Loucy (cell line): ENCODE measurements around the gene NKX6-2.

Experiments
- H2AFZ ChIP-seq: fragments of 200-600 bp; sonication (generic); 2 replicates; pipeline ENCODE4 v1.6.0; 2016; ENCODE audit warnings: antibody characterized with exemption, mild to moderate bottlenecking, low read length, moderate library complexity
- H3F3A ChIP-seq: fragments of 200-600 bp; 2 replicates; pipeline ENCODE4 v1.6.0; 2016; ENCODE audit warnings: antibody characterized with exemption, low read depth, mild to moderate bottlenecking
- H3K27me3 ChIP-seq: fragments of 200-600 bp; sonication (generic); 2 replicates; pipeline ENCODE4 v1.6.1; 2014; ENCODE audit warnings: low read length, mild to moderate bottlenecking; ENCODE audit not compliant: insufficient read depth, poor library complexity, severe bottlenecking
- H3K36me3 ChIP-seq: fragments of 200-600 bp; sonication (generic); 2 replicates; pipeline ENCODE4 v1.6.1; 2016; ENCODE audit warnings: low read length; ENCODE audit not compliant: insufficient read depth
- H3K4me1 ChIP-seq: fragments of 200-600 bp; sonication (generic); 2 replicates; pipeline ENCODE4 v1.5.1; 2014; ENCODE audit warnings: low read length, mild to moderate bottlenecking; ENCODE audit not compliant: insufficient read depth, poor library complexity, severe bottlenecking
- H3K4me2 ChIP-seq: fragments of 200-600 bp; sonication (generic); 2 replicates; pipeline ENCODE4 v1.6.0; 2014; ENCODE audit warnings: antibody characterized with exemption, low read length, low read depth, mild to moderate bottlenecking; ENCODE audit not compliant: poor library complexity, severe bottlenecking
- H3K4me3 ChIP-seq: fragments of 200-600 bp; sonication (generic); 2 replicates; pipeline ENCODE4 v1.5.1; 2014; ENCODE audit warnings: low read length, mild to moderate bottlenecking, mixed read lengths; ENCODE audit not compliant: poor library complexity, severe bottlenecking
- H3K79me2 ChIP-seq: fragments of 200-600 bp; sonication (generic); 2 replicates; pipeline ENCODE4 v1.6.1; 2014; ENCODE audit warnings: low read length; ENCODE audit not compliant: insufficient read depth
- H3K9ac ChIP-seq: fragments of 200-600 bp; sonication (generic); 2 replicates; pipeline ENCODE4 v1.6.0; 2014; ENCODE audit warnings: mild to moderate bottlenecking, low read depth, low read length, moderate library complexity; ENCODE audit not compliant: poor library complexity, severe bottlenecking
- H3K9me2 ChIP-seq: fragments of 200-600 bp; sonication (generic); replicated peaks from 2 replicates; pipeline ENCODE4 v1.6.1; 2016; ENCODE audit warnings: low read depth, low read length, mixed read lengths
- H3K9me3 ChIP-seq: fragments of 200-600 bp; sonication (generic); 2 replicates; pipeline ENCODE4 v1.6.1; 2014; ENCODE audit warnings: mild to moderate bottlenecking, antibody characterized with exemption, low read length, low read depth; ENCODE audit not compliant: insufficient read depth
- H4K20me1 ChIP-seq: fragments of 200-600 bp; sonication (generic); 2 replicates; pipeline ENCODE4 v1.6.0; 2014; ENCODE audit warnings: antibody characterized with exemption, low read length, mild to moderate bottlenecking; ENCODE audit not compliant: insufficient read depth, poor library complexity, severe bottlenecking
- CTCF ChIP-seq: fragments of 200-600 bp; sonication (generic); conservative IDR thresholded peaks from 2 replicates; pipeline ENCODE4 v1.5.1; 2014; ENCODE audit warnings: mild to moderate bottlenecking, antibody characterized with exemption, low read length
- EZH2phosphoT487 ChIP-seq: fragments of 200-600 bp; IDR thresholded peaks from 2 replicates; pipeline ENCODE4 v1.6.1; 2018; ENCODE audit warnings: antibody characterized with exemption, mild to moderate bottlenecking, moderate library complexity, borderline replicate concordance

The NKX6-2 gene

GRCh38 chr10:132833421-132834111 lies 47.6 kb upstream of the NKX6-2 start:
- no peaks in the 10 kb centered on the region for H3F3A ChIP-seq
- no peaks in the 10 kb centered on the region for H3K4me1 ChIP-seq
- H3K9me3 ChIP-seq, result no peaks in the 10 kb centered on the region
- no peaks in the 10 kb centered on the region for H3K36me3 ChIP-seq
- no peaks in the 10 kb centered on the region for H4K20me1 ChIP-seq
- H3K27me3 ChIP-seq, result no peaks in the 10 kb centered on the region
- no peaks in the 10 kb centered on the region for H3K79me2 ChIP-seq
- H3K4me2 ChIP-seq, result no peak overlapping the region
- H3K4me3 ChIP-seq, result no peak overlapping the region
- H3K9me2 ChIP-seq, result no peaks in the 10 kb centered on the region
- TF ChIP-seq CTCF (no peak), EZH2phosphoT487 (no peak)
- H2AFZ ChIP-seq, result no peak overlapping the region
- no peak overlapping the region for H3K9ac ChIP-seq

- no peak overlapping the region for H2AFZ ChIP-seq
- H3K4me1 ChIP-seq, result no peaks in the 10 kb centered on the region
- H3K9me2 ChIP-seq, result no peaks in the 10 kb centered on the region
- no peaks in the 10 kb centered on the region for H3K27me3 ChIP-seq
- H3F3A ChIP-seq, result no peaks in the 10 kb centered on the region
- H3K4me3 ChIP-seq, result no peak overlapping the region
- H3K9ac ChIP-seq, result no peak overlapping the region
- H4K20me1 ChIP-seq, result no peaks in the 10 kb centered on the region
- TF ChIP-seq CTCF (no peak), EZH2phosphoT487 (no peak)
- H3K36me3 ChIP-seq, result no peaks in the 10 kb centered on the region
- no peaks in the 10 kb centered on the region; the same call in 1 of the 2 replicates for H3K9me3 ChIP-seq
- no peaks in the 10 kb centered on the region for H3K79me2 ChIP-seq
- no peak overlapping the region for H3K4me2 ChIP-seq
Observed at GRCh38 chr10:132832186-132832969, 46.4 kb upstream of the NKX6-2 start.

GRCh38 chr10:132829403-132829802 lies 43.5 kb upstream of the NKX6-2 start:
- no peaks in the 10 kb centered on the region for H3K27me3 ChIP-seq

More at GRCh38 chr10:132829403-132829802, 43.5 kb upstream of the NKX6-2 start:
- H4K20me1 ChIP-seq, result no peaks in the 10 kb centered on the region
- H3K4me2 ChIP-seq, result no peak overlapping the region
- H3K4me3 ChIP-seq, result no peak overlapping the region
- no peaks in the 10 kb centered on the region; the same call in 1 of the 2 replicates for H3F3A ChIP-seq
- TF ChIP-seq CTCF, result no peak
- TF ChIP-seq EZH2phosphoT487, result no peak
- H2AFZ ChIP-seq, result no peak overlapping the region
- H3K4me1 ChIP-seq, result no peaks in the 10 kb centered on the region
- no peaks in the 10 kb centered on the region for H3K79me2 ChIP-seq
- no peaks in the 10 kb centered on the region for H3K9me2 ChIP-seq
- peaks cover 7% of the 10 kb centered on the region; the same call in 1 of the 2 replicates for H3K9me3 ChIP-seq
- H3K9ac ChIP-seq, result no peak overlapping the region
- no peaks in the 10 kb centered on the region for H3K36me3 ChIP-seq
